Gastrocnemius medialis (tissue), 4 donors: ENCODE data around the gene ABCB9.

Experiments
- POLR2A ChIP-seq, 2 donors: fragments of 450-650 bp; IDR thresholded peaks; one replicate each; pipeline ENCODE4 v1.6.1; 2017; ENCODE audit warnings: antibody characterized with exemption in 2 of 2, mild to moderate bottlenecking in 2 of 2, moderate library complexity in 2 of 2
- TF ChIP-seq, protein P1 (sequence below), 5 experiments: fragments of 450-650 bp in 3 of 5; fragments of 200-600 bp in 2 of 5; sonication (generic) in 2 of 5; IDR thresholded peaks in 4 of 5; conservative IDR thresholded peaks in 1 of 5; 1 replicate in 4 of 5; 2 replicates in 1 of 5; pipeline ENCODE4 v1.5.1; 2016 to 2019; ENCODE audit warnings: antibody characterized with exemption in 5 of 5, mild to moderate bottlenecking in 3 of 5, moderate library complexity in 3 of 5

- TF ChIP-seq, protein P1, sequence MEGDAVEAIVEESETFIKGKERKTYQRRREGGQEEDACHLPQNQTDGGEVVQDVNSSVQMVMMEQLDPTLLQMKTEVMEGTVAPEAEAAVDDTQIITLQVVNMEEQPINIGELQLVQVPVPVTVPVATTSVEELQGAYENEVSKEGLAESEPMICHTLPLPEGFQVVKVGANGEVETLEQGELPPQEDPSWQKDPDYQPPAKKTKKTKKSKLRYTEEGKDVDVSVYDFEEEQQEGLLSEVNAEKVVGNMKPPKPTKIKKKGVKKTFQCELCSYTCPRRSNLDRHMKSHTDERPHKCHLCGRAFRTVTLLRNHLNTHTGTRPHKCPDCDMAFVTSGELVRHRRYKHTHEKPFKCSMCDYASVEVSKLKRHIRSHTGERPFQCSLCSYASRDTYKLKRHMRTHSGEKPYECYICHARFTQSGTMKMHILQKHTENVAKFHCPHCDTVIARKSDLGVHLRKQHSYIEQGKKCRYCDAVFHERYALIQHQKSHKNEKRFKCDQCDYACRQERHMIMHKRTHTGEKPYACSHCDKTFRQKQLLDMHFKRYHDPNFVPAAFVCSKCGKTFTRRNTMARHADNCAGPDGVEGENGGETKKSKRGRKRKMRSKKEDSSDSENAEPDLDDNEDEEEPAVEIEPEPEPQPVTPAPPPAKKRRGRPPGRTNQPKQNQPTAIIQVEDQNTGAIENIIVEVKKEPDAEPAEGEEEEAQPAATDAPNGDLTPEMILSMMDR (IDR thresholded peaks at IDR 0.05 in 4 of 5, conservative IDR thresholded peaks at IDR 0.05 in 1 of 5): no peak
- TF ChIP-seq POLR2A (IDR thresholded peaks at IDR 0.05): no peak
Measured at GRCh38 chr12:122984612-122985337, 18.5 kb upstream of the ABCB9 start.
